KMS-11 (cell line): ENCODE results near the gene CCHCR1.

ENCODE experiments used
- H2AFZ ChIP-seq: fragments of 200-600 bp; sonication (generic); 2 replicates; pipeline ENCODE4 v1.6.1; 2016; ENCODE audit warnings: antibody characterized with exemption, mixed run types, low read depth
- H3K27ac ChIP-seq: fragments of 200-600 bp; sonication (generic); 2 replicates; pipeline ENCODE4 v1.6.1; 2016; ENCODE audit warnings: mild to moderate bottlenecking, mixed run types
- H3K27me3 ChIP-seq: fragments of 200-600 bp; sonication (generic); 2 replicates; pipeline ENCODE4 v1.6.1; 2017; ENCODE audit warnings: mild to moderate bottlenecking, low read depth, mixed run types, moderate library complexity; ENCODE audit not compliant: insufficient read depth
- H3K36me3 ChIP-seq: fragments of 200-600 bp; sonication (generic); 2 replicates; pipeline ENCODE4 v1.6.1; 2017; ENCODE audit warnings: mild to moderate bottlenecking, mixed run types; ENCODE audit not compliant: insufficient read depth
- H3K4me1 ChIP-seq: fragments of 200-600 bp; sonication (generic); 2 replicates; pipeline ENCODE4 v1.6.1; 2016; ENCODE audit warnings: mild to moderate bottlenecking, low read depth, mixed run types; ENCODE audit not compliant: poor library complexity, severe bottlenecking
- H3K4me2 ChIP-seq: fragments of 200-600 bp; sonication (generic); 2 replicates; pipeline ENCODE4 v1.7.0; 2016; ENCODE audit warnings: mild to moderate bottlenecking, mixed run types
- H3K4me3 ChIP-seq: fragments of 200-600 bp; sonication (generic); IDR thresholded peaks from 2 replicates; pipeline ENCODE4 v1.6.1; 2017; ENCODE audit warnings: low read depth, low read length, mixed read lengths; ENCODE audit not compliant: insufficient read depth
- H3K79me2 ChIP-seq: fragments of 200-600 bp; sonication (generic); 2 replicates; pipeline ENCODE4 v1.6.1; 2016; ENCODE audit warnings: low read depth, mixed run types; ENCODE audit not compliant: insufficient read depth
- H3K9ac ChIP-seq: fragments of 200-600 bp; sonication (generic); 2 replicates; pipeline ENCODE4 v1.6.1; 2016; ENCODE audit warnings: mild to moderate bottlenecking, mixed run types
- H4K20me1 ChIP-seq: fragments of 200-600 bp; sonication (generic); 2 replicates; pipeline ENCODE4 v1.6.1; 2016; ENCODE audit warnings: mild to moderate bottlenecking, mixed run types; ENCODE audit not compliant: insufficient read depth
- CTCF ChIP-seq: fragments of 200-600 bp; sonication (generic); conservative IDR thresholded peaks from 2 replicates; pipeline ENCODE4 v1.6.1; 2017; ENCODE audit warnings: low read depth, mild to moderate bottlenecking, antibody characterized with exemption, low read length, moderate library complexity, mixed read lengths

The CCHCR1 gene

GRCh38 chr6:31096656-31097055 is 60.9 kb downstream of the CCHCR1 start:
- H3K27ac ChIP-seq = no peak overlapping the region
- no peak overlapping the region for H3K4me3 ChIP-seq
- H3K79me2 ChIP-seq = no peaks in the 10 kb centered on the region
- no peak for TF ChIP-seq CTCF
- no peak overlapping the region for H3K4me2 ChIP-seq
- H3K36me3 ChIP-seq = no peaks in the 10 kb centered on the region
- H2AFZ ChIP-seq = no peak overlapping the region
- no peak overlapping the region for H3K9ac ChIP-seq
- H3K27me3 ChIP-seq = no peaks in the 10 kb centered on the region
- no peaks in the 10 kb centered on the region for H4K20me1 ChIP-seq
- no peaks in the 10 kb centered on the region for H3K4me1 ChIP-seq

- Histone ChIP-seq H3K27ac (no peak overlapping the region), H3K27me3 (no peaks in the 10 kb centered on the region), H4K20me1 (no peaks in the 10 kb centered on the region), H3K36me3 (no peaks in the 10 kb centered on the region), H3K79me2 (no peaks in the 10 kb centered on the region), H3K4me1 (no peaks in the 10 kb centered on the region), H3K4me3 (no peak overlapping the region), H3K9ac (no peak overlapping the region), H3K4me2 (no peak overlapping the region), H2AFZ (no peak overlapping the region)
- TF ChIP-seq CTCF = no peak
Measured at GRCh38 chr6:31096215-31096614, 61.4 kb downstream of the CCHCR1 start.

- H3K36me3 ChIP-seq = no peaks in the 10 kb centered on the region
- TF ChIP-seq CTCF = no peak
- no peaks in the 10 kb centered on the region for H3K4me1 ChIP-seq
- H3K79me2 ChIP-seq = no peaks in the 10 kb centered on the region
- no peak overlapping the region for H2AFZ ChIP-seq
- no peak overlapping the region for H3K4me3 ChIP-seq
- no peak overlapping the region for H3K27ac ChIP-seq
- H3K4me2 ChIP-seq = no peak overlapping the region
- no peaks in the 10 kb centered on the region for H4K20me1 ChIP-seq
- H3K27me3 ChIP-seq = no peaks in the 10 kb centered on the region
- H3K9ac ChIP-seq = no peak overlapping the region
Measured at GRCh38 chr6:31094389-31094881, 63.2 kb downstream of the CCHCR1 start.

- Histone ChIP-seq H3K4me2 (no peak overlapping the region), H3K4me3 (no peak overlapping the region), H3K79me2 (no peaks in the 10 kb centered on the region), H3K9ac (no peak overlapping the region), H3K4me1 (no peaks in the 10 kb centered on the region), H2AFZ (no peak overlapping the region), H3K27ac (no peak overlapping the region), H3K27me3 (no peaks in the 10 kb centered on the region), H3K36me3 (no peaks in the 10 kb centered on the region), H4K20me1 (no peaks in the 10 kb centered on the region)
- TF ChIP-seq CTCF = no peak
Measured at GRCh38 chr6:31092769-31093505, 64.7 kb downstream of the CCHCR1 start.
